ENCODE measurements around the gene TSPAN9. TPM values are rescaled to one million over a fixed set of nuclear protein-coding genes. Genes with fewer than 3 reads are reported as not detected.
A peak's percentile ranks its signal among the peaks of the same experiment; 100 is the strongest.

The TSPAN9 gene
- total RNA-seq, 1 donor: 76.0 TPM

DNA sequence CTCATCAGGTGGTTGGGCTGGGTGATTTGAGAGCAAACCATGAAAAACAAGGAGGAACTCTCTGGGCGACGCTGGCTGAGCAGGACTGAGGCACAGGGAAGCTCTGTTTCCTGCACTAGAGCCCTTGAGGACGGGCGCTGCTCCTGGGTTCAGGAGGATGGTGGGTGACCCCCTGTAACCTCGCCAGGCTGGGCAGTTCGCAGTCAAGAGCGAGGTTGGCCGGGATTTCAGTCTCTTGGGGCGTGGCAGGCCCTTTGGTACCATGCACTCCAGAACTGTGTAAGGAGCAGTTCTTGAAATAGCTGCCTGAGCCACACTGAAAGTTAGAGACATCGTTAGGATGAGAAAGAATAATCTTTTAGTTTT lies 202.2 kb downstream of the TSPAN9 start:
- DNase-seq (ENCODE audit: low read depth): no peak
- H3K4me3 ChIP-seq (ENCODE audit: low read depth, low read length): no peak overlapping the region
- TF ChIP-seq, protein P1, sequence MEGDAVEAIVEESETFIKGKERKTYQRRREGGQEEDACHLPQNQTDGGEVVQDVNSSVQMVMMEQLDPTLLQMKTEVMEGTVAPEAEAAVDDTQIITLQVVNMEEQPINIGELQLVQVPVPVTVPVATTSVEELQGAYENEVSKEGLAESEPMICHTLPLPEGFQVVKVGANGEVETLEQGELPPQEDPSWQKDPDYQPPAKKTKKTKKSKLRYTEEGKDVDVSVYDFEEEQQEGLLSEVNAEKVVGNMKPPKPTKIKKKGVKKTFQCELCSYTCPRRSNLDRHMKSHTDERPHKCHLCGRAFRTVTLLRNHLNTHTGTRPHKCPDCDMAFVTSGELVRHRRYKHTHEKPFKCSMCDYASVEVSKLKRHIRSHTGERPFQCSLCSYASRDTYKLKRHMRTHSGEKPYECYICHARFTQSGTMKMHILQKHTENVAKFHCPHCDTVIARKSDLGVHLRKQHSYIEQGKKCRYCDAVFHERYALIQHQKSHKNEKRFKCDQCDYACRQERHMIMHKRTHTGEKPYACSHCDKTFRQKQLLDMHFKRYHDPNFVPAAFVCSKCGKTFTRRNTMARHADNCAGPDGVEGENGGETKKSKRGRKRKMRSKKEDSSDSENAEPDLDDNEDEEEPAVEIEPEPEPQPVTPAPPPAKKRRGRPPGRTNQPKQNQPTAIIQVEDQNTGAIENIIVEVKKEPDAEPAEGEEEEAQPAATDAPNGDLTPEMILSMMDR (IDR thresholded peaks at IDR 0.05; ENCODE audit: insufficient read depth, low read depth, low read length): no peak

DNA sequence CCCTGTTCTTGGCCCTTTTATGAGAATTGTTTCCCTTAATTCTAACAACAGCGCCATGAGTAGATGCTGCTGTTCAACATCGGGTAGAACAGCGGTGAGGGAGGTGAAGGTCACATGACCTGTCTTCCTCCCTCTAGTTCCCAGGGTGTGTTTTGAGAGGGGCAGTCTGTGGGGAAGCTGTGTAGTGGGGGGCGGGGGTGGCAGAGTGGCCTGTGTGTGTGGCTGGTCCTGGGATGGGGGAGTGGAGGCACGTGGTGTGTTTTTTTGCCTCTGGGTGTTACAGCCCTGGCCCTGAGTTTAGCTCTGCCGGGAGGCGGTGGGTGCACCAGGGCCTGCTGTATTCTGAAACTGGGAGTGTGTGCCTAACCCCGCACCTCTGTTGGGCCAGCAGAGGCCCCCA lies 202.7 kb downstream of the TSPAN9 start:
- H3K4me3 ChIP-seq (ENCODE audit: low read depth, low read length): no peak overlapping the region
- peak; percentile 17 for DNase-seq (ENCODE audit: low read depth)
- TF ChIP-seq, protein P1 (IDR thresholded peaks at IDR 0.05; ENCODE audit: insufficient read depth, low read depth, low read length): no peak

DNA sequence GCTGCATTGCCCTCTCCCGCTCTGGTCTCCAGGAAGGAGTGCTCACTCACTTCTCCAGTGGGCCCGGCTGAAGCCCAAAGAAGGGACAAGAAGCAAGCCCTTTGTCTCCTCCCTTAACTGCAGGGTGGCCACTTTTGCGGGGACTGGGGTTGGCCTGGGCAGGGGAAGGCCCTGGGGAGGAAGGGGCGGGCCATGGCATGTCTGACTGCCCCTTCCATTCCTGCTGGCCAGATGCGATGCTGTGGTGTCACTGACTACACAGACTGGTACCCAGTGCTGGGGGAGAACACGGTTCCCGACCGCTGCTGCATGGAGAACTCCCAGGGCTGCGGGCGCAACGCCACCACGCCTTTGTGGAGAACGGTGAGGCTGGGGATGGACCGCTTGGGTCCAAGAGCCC lies 203.8 kb downstream of the TSPAN9 start:
- H3K4me3 ChIP-seq (ENCODE audit: low read depth, low read length): no peak overlapping the region
- TF ChIP-seq, protein P1 (IDR thresholded peaks at IDR 0.05; ENCODE audit: insufficient read depth, low read depth, low read length): no peak
- DNase-seq (ENCODE audit: low read depth): no peak

DNA sequence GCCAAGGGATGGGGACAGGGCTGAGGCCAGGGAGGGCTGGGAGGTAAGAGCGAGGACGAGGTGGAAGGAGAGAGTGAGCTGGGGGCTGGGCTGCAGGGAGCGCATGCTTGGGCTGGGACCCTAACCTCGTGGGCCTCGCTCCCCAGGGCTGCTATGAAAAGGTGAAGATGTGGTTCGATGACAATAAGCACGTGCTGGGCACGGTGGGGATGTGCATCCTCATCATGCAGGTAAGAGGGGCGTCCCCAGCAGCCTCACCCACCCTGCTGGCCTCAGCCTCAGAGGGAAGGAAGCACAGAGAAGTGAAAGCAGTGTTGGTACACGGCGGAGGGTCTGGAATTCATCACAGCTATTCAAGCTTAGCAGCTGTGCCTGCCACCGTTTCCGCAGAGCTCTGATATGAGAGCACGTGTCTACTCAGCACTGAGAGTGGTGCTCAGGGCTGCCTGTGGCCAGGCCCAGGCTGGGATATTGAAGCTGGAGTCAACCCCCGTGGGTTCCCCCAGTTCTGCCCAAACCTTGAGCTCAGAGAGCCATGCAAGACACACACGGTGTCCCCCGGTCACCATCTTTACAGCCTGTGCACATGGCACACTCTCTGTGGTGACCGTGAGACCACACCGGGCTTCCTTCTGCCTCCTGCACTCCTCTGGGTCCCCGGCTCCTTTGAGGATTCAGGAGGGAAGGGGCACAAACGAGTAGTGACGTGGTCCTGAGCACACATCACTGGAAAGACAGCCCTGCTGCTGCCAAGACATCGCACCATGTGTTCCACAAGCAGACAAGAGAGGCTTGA lies 204.6 kb downstream of the TSPAN9 start:
- DNase-seq (ENCODE audit: low read depth): peak; percentile 47
- H3K4me3 ChIP-seq (ENCODE audit: low read depth, low read length): no peak overlapping the region
- TF ChIP-seq, protein P1 (IDR thresholded peaks at IDR 0.05; ENCODE audit: insufficient read depth, low read depth, low read length): no peak

DNA sequence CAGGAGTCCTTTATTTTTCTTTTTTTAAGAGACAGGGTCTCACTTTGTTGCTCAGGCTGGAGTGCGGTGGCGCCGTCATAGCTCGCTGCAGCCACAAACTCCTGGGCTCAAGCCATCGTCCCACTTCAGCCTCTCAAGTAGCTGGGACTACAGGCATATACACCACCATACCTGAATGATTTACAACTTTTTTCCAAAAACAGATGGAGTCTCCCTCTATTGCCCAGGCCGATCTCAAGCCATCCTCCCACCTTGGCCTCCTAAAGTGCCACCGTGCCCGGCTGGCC lies 205.1 kb downstream of the TSPAN9 start:
- DNase-seq (ENCODE audit: low read depth): no peak
- TF ChIP-seq, protein P1 (IDR thresholded peaks at IDR 0.05; ENCODE audit: insufficient read depth, low read depth, low read length): no peak
- H3K4me3 ChIP-seq (ENCODE audit: low read depth, low read length): no peak overlapping the region

DNA sequence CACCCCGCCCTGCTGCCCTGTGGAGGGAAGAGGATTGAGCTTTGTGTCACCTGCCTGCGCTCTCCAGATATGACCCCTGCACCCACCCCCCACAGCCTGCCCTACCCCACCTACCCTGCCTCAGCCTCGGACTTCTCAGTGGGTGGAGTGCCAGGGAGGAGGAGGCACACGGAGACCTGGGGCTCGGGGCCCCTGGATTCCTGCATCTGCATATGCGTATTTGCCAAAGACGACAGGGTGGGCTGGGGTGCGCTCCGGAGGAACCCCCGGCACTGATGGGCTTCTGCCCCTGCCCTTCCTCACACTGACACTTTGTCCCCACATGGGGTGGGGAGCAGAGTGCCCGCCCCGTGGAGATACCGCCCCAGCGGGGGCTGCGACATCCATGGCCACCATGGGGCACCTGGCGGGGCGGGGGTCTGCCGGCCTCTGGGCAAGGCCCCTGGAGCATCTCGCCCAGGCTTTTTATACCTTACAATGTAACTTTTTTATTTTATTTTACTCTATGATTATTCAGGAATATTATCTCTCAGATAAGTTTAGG lies 206.0 kb downstream of the TSPAN9 start:
- DNase-seq (ENCODE audit: low read depth): no peak
- H3K4me3 ChIP-seq (ENCODE audit: low read depth, low read length): no peak overlapping the region
- TF ChIP-seq, protein P1 (IDR thresholded peaks at IDR 0.05; ENCODE audit: insufficient read depth, low read depth, low read length): no peak

DNA sequence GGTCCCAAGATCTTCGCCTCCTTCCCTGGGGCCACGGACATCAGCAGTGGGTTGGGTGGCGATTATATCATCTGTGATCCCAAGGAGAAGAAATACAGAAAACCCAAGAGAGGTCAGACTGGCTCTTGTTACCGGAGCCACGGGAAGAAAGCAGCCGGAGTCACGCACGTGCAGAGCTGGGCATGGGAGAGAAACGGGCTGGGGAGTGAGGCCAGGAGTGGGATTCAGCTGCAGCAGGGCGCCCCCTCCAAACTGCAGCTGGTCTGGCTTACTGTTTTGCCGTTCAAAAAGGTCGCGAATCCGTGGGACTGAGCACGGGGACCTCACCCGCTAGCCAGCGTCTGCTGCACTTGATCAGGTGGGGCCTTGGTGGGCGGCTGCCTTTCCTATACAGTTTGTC lies 207.2 kb downstream of the TSPAN9 start:
- TF ChIP-seq, protein P1 (IDR thresholded peaks at IDR 0.05; ENCODE audit: insufficient read depth, low read depth, low read length): no peak
- no peak for DNase-seq (ENCODE audit: low read depth)
- no peak overlapping the region for H3K4me3 ChIP-seq (ENCODE audit: low read depth, low read length)

All from fibroblast of villous mesenchyme (primary cell).